NOMO-1 treated with DMSO at 0.1 percent for 48 hours (cell line): ENCODE data around the gene NAA80.

Experiments
- DNase-seq: peaks from one replicate; lab custom pipeline; 2025; ENCODE audit not compliant: unreplicated experiment; lab: John Stamatoyannopoulos, UW

The NAA80 gene

GRCh38 chr3:50330330-50330729 lies 31.1 kb upstream of the NAA80 start:
- DNase-seq, result no peak

GRCh38 chr3:50327943-50328691 lies 28.9 kb upstream of the NAA80 start, which contains the start of gene TUSC2:
TSS of gene TUSC2 (minus strand) at chr3:50328223. CDS start at chr3:50328099, 124 bp downstream.
- DNase-seq, result peak; percentile 97

- no peak for DNase-seq
Observed at GRCh38 chr3:50327129-50327528, 27.9 kb upstream of the NAA80 start.

GRCh38 chr3:50326182-50326541 lies 27.0 kb upstream of the NAA80 start:
- DNase-seq, result no peak

GRCh38 chr3:50325497-50326181 lies 26.4 kb upstream of the NAA80 start:
- DNase-seq, result no peak

- DNase-seq, result no peak
Observed at GRCh38 chr3:50325113-50325480, 25.9 kb upstream of the NAA80 start.

GRCh38 chr3:50324351-50325112 lies 25.3 kb upstream of the NAA80 start:
- peak; percentile 35 for DNase-seq

- no peak for DNase-seq
Observed at GRCh38 chr3:50323614-50324199, 24.5 kb upstream of the NAA80 start.

GRCh38 chr3:50323092-50323600 lies 23.9 kb upstream of the NAA80 start:
- no peak for DNase-seq

- no peak for DNase-seq
Observed at GRCh38 chr3:50322386-50323091, 23.3 kb upstream of the NAA80 start, which contains the start of gene HYAL2. TSS of gene HYAL2 (minus strand) at chr3:50322745. CDS start at chr3:50320489, 2,256 bp downstream.

GRCh38 chr3:50322115-50322385 lies 22.8 kb upstream of the NAA80 start:
- DNase-seq, result no peak

- DNase-seq, result peak; percentile 85
Observed at GRCh38 chr3:50321336-50322114, 22.3 kb upstream of the NAA80 start.

GRCh38 chr3:50320853-50321335 lies 21.7 kb upstream of the NAA80 start:
- DNase-seq, result peak; percentile 28

GRCh38 chr3:50319894-50320625 lies 20.9 kb upstream of the NAA80 start:
- DNase-seq, result no peak

- no peak for DNase-seq
Observed at GRCh38 chr3:50319181-50319893, 20.1 kb upstream of the NAA80 start.

- DNase-seq, result no peak
Observed at GRCh38 chr3:50318615-50319014, 19.4 kb upstream of the NAA80 start.

- DNase-seq, result no peak
Observed at GRCh38 chr3:50318163-50318562, 19.0 kb upstream of the NAA80 start.

GRCh38 chr3:50317300-50317699 lies 18.1 kb upstream of the NAA80 start:
- DNase-seq, result no peak
